ENCODE results near the gene JUNB. TPM values are rescaled to one million over a fixed set of nuclear protein-coding genes. Genes with fewer than 3 reads are reported as not detected.

JUNB gene
- total and polyA plus RNA-seq, 12 donors = 4.2 to 594 (median 247) TPM

DNA sequence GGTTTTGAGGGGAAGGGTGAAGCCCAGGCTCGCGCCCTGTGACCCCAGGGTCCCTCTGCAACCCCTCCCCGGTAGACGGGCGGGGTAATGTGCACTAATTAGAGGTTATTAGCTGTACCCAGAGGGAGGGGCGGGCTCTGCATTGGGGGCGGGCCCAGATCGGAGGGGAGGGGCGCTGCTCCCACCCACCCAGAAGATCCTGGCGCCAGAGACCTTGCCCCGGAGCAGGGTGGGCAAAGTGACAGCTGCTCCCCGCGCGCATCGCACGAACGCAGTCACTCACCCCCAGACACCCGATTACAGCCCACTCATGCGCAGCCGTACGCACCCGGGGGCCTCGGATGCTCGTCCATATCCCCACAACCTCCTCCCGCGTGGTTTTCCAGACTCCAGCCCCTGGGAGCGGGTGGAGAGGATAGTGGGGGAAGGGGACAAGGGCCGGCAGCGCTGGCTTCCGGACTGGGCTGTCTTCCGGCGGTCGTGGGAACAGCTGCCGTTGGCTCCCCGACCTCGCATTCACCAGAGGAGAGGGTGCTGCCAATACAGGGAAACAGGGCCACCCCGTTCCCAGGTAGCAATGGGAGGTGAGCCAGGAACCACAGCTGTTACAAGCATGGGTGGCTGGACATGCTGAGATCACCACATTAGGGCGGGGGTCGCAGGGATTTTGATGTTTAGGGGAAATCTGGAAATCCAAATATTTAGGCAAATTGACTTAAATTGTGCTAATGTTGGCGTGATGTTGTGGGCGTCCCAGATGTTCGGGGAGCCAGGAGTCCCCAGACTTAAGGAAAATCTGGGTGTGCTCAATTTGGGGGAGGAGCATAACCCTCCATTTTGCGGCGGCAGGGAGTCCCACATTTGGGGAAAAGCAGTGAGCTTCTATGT, 13.0 kb upstream of the JUNB start:
- peak overlapping the region in 3 of 4 donors; percentile 34 to 67 (median 38) for H3K4me3 ChIP-seq
- H3K27me3 ChIP-seq = no peaks in the 10 kb centered on the region
- 2 to 15% (median 4%) methylated on average over 10 to 44 of the region's 44 CpGs for WGBS, 4 donors
- DNase-seq = peak; percentile 71 to 89 (median 81)
- no peaks in the 10 kb centered on the region for H3K9me3 ChIP-seq (replicated peaks in 1 of 3)
- H3K4me1 ChIP-seq (replicated peaks in 1 of 2) = peaks cover 32 to 44% of the 10 kb centered on the region in 2 donors
- TF ChIP-seq, protein P1, sequence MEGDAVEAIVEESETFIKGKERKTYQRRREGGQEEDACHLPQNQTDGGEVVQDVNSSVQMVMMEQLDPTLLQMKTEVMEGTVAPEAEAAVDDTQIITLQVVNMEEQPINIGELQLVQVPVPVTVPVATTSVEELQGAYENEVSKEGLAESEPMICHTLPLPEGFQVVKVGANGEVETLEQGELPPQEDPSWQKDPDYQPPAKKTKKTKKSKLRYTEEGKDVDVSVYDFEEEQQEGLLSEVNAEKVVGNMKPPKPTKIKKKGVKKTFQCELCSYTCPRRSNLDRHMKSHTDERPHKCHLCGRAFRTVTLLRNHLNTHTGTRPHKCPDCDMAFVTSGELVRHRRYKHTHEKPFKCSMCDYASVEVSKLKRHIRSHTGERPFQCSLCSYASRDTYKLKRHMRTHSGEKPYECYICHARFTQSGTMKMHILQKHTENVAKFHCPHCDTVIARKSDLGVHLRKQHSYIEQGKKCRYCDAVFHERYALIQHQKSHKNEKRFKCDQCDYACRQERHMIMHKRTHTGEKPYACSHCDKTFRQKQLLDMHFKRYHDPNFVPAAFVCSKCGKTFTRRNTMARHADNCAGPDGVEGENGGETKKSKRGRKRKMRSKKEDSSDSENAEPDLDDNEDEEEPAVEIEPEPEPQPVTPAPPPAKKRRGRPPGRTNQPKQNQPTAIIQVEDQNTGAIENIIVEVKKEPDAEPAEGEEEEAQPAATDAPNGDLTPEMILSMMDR (IDR thresholded peaks at IDR 0.05) = peak in 1 of 6 experiments; percentile 7
- peak in 1 of 2 donors; percentile 48 for TF ChIP-seq POLR2A (IDR thresholded peaks at IDR 0.05)
- H3K36me3 ChIP-seq (replicated peaks in 1 of 2) = no peaks in the 10 kb centered on the region
- intact Hi-C loops (cut with DNase I) = loop anchor here in 1 of 2 donors (2.0 kb wide), 1 partner anchor 17 kb away; no protein-coding TSS in a partner anchor
- peak overlapping the region; percentile 55 to 96 (median 88) for H3K27ac ChIP-seq

DNA sequence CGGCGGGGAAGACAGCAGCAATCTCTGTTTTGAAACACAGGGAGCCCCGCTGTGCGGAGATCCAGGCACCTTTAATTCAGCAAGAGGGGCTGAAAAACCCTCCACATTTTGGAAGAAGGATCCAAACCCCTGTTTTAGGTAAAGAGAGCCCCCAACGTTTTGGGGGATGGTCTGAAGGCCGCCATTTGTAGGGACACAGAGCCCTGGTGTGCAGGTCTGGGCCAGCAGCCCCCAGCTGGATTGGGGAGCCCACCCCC, 12.5 kb upstream of the JUNB start:
- intact Hi-C loops (cut with DNase I) = loop anchor here in 1 of 2 donors (2.0 kb wide), 1 partner anchor 16 kb away; no protein-coding TSS in a partner anchor

DNA sequence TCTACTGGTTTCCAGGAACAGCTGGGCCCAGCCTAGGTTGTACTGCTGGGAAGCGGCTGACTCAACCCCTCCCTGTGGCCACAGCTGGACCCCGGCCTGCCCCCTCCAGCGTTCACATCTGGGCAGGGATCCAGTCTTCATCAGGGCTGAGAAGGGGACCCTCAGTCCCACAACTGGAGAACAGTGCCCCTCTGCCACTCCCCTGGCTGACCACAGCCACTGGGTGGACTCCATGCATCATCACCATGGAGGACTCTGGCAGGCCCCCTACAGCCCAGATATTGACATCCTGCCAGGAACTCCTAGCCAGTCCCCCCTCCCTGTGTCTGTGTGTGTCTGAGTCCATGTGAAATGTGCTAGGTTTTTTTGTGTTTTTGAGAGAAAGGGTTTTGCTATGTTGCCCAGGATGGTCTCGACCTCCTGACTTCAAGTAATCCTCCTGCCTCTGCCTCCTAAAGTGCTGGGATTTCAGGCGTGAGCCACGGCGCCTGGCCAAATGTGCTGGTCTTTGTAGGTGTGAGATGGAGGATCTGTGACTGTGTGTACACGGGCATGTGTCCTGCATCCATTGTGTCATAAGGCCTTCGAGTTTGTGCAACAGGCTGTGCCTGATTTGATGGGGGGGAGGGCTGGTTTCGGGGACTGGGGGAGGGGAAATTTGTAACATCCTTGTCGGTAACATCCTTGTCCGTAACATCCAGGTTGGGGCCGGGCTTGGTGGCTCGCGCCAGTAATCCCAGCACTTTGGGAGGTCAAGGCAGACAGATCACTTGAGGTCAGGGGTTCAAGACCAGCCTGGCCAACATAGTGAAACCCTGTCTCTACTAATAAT, 11.9 kb upstream of the JUNB start:
- intact Hi-C loops (cut with DNase I) = loop anchor here in 1 of 2 donors (2.0 kb wide), 1 partner anchor 15 kb away; no protein-coding TSS in a partner anchor
- Histone ChIP-seq H3K36me3 (replicated peaks in 1 of 2) (no peaks in the 10 kb centered on the region), H3K4me1 (replicated peaks in 1 of 2) (peaks cover 37 to 55% of the 10 kb centered on the region in 2 donors), H3K27ac (peak overlapping the region; percentile 55 to 96 (median 88)), H3K4me3 (peak overlapping the region in 1 of 4 donors; percentile 67), H3K9me3 (replicated peaks in 1 of 3) (no peaks in the 10 kb centered on the region), H3K27me3 (no peaks in the 10 kb centered on the region)
- peak in 6 of 7 donors; percentile 48 to 82 (median 78) for DNase-seq
- WGBS, 4 donors = 25 to 47% (median 44%) methylated on average over 9 to 15 of the region's 15 CpGs
- TF ChIP-seq, protein P1 (IDR thresholded peaks at IDR 0.05) = no peak
- TF ChIP-seq POLR2A (IDR thresholded peaks at IDR 0.05) = no peak

More for the DNA sequence above, 12.5 kb upstream of the JUNB start:
- H3K9me3 ChIP-seq (replicated peaks in 1 of 3) = no peaks in the 10 kb centered on the region
- no peaks in the 10 kb centered on the region for H3K27me3 ChIP-seq
- peak in 1 of 7 donors; percentile 39 for DNase-seq
- peaks cover 37 to 50% of the 10 kb centered on the region in 2 donors for H3K4me1 ChIP-seq (replicated peaks in 1 of 2)
- H3K4me3 ChIP-seq = peak overlapping the region in 1 of 4 donors; percentile 67
- H3K27ac ChIP-seq = peak overlapping the region; percentile 55 to 96 (median 88)
- TF ChIP-seq POLR2A (IDR thresholded peaks at IDR 0.05) = no peak
- TF ChIP-seq, protein P1 (IDR thresholded peaks at IDR 0.05) = no peak
- WGBS, 4 donors = 51 to 67% (median 59%) methylated on average over 4 to 6 of the region's 6 CpGs
- H3K36me3 ChIP-seq (replicated peaks in 1 of 2) = no peaks in the 10 kb centered on the region

DNA sequence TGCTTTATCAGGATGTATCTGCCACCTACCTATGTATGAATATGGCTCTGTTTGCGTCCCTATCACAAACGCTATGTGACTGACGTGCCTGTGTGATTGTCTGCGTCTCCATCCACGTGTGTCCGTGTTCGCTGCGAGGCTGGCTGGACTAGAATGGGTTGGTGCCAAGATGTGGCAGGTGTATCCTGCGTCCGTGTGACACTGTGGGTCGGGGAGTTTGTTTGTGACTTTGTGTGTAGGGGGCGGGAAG, 9.2 kb upstream of the JUNB start:
- intact Hi-C loops (cut with DNase I) = no loop called here
- peak in 1 of 2 donors; percentile 59 for TF ChIP-seq POLR2A (IDR thresholded peaks at IDR 0.05)
- TF ChIP-seq, protein P1 (IDR thresholded peaks at IDR 0.05) = no peak

More for the DNA sequence above, 9.2 kb upstream of the JUNB start:
- WGBS, 4 donors = 0 to 1% (median 0%) methylated on average over 9 to 12 of the region's 12 CpGs
- Histone ChIP-seq H3K9me3 (replicated peaks in 1 of 3) (no peaks in the 10 kb centered on the region), H3K36me3 (replicated peaks in 1 of 2) (no peaks in the 10 kb centered on the region), H3K27me3 (no peaks in the 10 kb centered on the region), H3K27ac (peak overlapping the region; percentile 75 to 99 (median 87)), H3K4me1 (replicated peaks in 1 of 2) (peaks cover 32 to 62% of the 10 kb centered on the region in 2 donors), H3K4me3 (peak overlapping the region in 2 of 4 donors; percentile 17 to 54)
- peak in 1 of 7 donors; percentile 88 for DNase-seq
